ENCODE results near the gene SLC7A14. TPM values are rescaled to one million over a fixed set of nuclear protein-coding genes. Genes with fewer than 3 reads are reported as not detected.

Gene SLC7A14
- total RNA-seq, 1 experiment from 2014 or later = not detected

DNA sequence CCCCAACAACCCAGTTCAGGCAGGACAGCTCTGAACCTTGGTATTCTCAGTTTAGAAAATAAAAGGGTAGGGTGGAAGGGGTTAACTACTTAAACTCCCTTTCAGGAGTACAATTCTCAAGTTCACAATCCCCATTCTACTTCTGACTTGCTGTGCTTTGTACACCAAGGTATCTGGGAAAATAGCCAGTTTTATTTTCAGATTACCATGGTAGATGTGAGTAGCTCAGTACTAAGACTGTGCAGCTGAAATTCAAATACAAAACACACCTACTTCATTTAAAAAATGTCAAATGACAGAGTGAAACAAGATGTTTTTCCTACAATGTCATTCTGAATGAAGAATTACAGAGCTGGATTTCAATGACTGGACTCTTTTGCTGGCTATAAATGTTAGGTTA lies 27.4 kb downstream of the SLC7A14 start:
- no peaks in the 10 kb centered on the region for H3F3A ChIP-seq (ENCODE audit: low read length, unreplicated experiment)
- ChIA-PET CTCF (interaction anchor here (0.7 kb wide), 1 partner anchor 253 kb away, joined by 3 read pairs; no protein-coding TSS in a partner anchor), POLR2A (ENCODE audit: unreplicated experiment) (no interaction called here)
- no peak overlapping the region for H2AFZ ChIP-seq (ENCODE audit: low read length)
- no peaks in the 10 kb centered on the region for H3K9me2 ChIP-seq (replicated peaks; ENCODE audit: low read length)
- no peaks in the 10 kb centered on the region for H4K20me1 ChIP-seq (ENCODE audit: low read length)
- no peak overlapping the region for H3K27ac ChIP-seq (ENCODE audit: low read length)
- H3K9me3 ChIP-seq (ENCODE audit: low read length) = no peaks in the 10 kb centered on the region
- DNase-seq = no peak
- no peaks in the 10 kb centered on the region for H3K79me2 ChIP-seq (ENCODE audit: low read length)
- TF ChIP-seq, protein P1, sequence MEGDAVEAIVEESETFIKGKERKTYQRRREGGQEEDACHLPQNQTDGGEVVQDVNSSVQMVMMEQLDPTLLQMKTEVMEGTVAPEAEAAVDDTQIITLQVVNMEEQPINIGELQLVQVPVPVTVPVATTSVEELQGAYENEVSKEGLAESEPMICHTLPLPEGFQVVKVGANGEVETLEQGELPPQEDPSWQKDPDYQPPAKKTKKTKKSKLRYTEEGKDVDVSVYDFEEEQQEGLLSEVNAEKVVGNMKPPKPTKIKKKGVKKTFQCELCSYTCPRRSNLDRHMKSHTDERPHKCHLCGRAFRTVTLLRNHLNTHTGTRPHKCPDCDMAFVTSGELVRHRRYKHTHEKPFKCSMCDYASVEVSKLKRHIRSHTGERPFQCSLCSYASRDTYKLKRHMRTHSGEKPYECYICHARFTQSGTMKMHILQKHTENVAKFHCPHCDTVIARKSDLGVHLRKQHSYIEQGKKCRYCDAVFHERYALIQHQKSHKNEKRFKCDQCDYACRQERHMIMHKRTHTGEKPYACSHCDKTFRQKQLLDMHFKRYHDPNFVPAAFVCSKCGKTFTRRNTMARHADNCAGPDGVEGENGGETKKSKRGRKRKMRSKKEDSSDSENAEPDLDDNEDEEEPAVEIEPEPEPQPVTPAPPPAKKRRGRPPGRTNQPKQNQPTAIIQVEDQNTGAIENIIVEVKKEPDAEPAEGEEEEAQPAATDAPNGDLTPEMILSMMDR (conservative IDR thresholded peaks at IDR 0.05; ENCODE audit: low read depth, low read length) = no peak
- no peak for TF ChIP-seq EZH2phosphoT487 (IDR thresholded peaks at IDR 0.05; ENCODE audit: borderline replicate concordance, low read length)
- TF ChIP-seq EZH2 (IDR thresholded peaks at IDR 0.05; ENCODE audit: low read length, unreplicated experiment) = no peak
- intact Hi-C loops (cut with micrococcal nuclease) = no loop called here
- H3K4me2 ChIP-seq (ENCODE audit: low read length) = no peak overlapping the region
- no peak for ATAC-seq
- no peak overlapping the region for H3K4me3 ChIP-seq (ENCODE audit: low read length)
- BruUV-seq (replicated peaks) = no TSS peak
- no peaks in the 10 kb centered on the region for H3K27me3 ChIP-seq (ENCODE audit: low read length)
- no peaks in the 10 kb centered on the region for H3K36me3 ChIP-seq (ENCODE audit: low read depth, low read length)
- no peaks in the 10 kb centered on the region for H3K4me1 ChIP-seq (ENCODE audit: insufficient read depth, low read length)
- H3K9ac ChIP-seq (ENCODE audit: low read length) = no peak overlapping the region

DNA sequence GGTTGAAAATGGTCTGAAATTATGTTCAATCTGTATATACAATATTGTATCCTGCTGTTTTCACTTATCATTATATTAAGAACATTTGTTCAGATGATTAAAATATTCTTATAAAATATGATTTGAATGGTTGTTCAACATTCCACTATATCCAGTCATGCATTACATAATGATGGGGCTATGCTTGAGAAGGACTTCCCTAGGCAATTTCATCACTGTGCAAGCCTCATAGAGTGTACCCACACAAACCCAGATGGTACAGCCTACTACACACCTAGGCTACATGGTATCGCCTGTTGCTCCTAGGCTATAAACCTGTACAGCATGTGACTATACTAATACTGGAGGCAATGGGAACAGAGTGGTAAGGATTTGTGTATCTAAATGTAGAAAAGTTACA lies 30.5 kb downstream of the SLC7A14 start:
- no peaks in the 10 kb centered on the region for H3F3A ChIP-seq (ENCODE audit: low read length, unreplicated experiment)
- DNase-seq (peak; percentile 29), ATAC-seq (no peak)
- no peak overlapping the region for H3K4me2 ChIP-seq (ENCODE audit: low read length)
- no peak overlapping the region for H3K27ac ChIP-seq (ENCODE audit: low read length)
- no peak overlapping the region for H2AFZ ChIP-seq (ENCODE audit: low read length)
- H3K27me3 ChIP-seq (ENCODE audit: low read length) = no peaks in the 10 kb centered on the region
- no peaks in the 10 kb centered on the region for H3K9me2 ChIP-seq (replicated peaks; ENCODE audit: low read length)
- intact Hi-C loops (cut with micrococcal nuclease) = no loop called here
- no peaks in the 10 kb centered on the region for H4K20me1 ChIP-seq (ENCODE audit: low read length)
- CTCF ChIA-PET = no interaction called here
- no peaks in the 10 kb centered on the region for H3K4me1 ChIP-seq (ENCODE audit: insufficient read depth, low read length)
- TF ChIP-seq EZH2 (IDR thresholded peaks at IDR 0.05; ENCODE audit: low read length, unreplicated experiment) (no peak), EZH2phosphoT487 (IDR thresholded peaks at IDR 0.05; ENCODE audit: borderline replicate concordance, low read length) (no peak)
- TF ChIP-seq, protein P1 (conservative IDR thresholded peaks at IDR 0.05; ENCODE audit: low read depth, low read length) = no peak
- no peaks in the 10 kb centered on the region for H3K9me3 ChIP-seq (ENCODE audit: low read length)
- POLR2A ChIA-PET (ENCODE audit: unreplicated experiment) = no interaction called here
- no peaks in the 10 kb centered on the region for H3K36me3 ChIP-seq (ENCODE audit: low read depth, low read length)
- H3K79me2 ChIP-seq (ENCODE audit: low read length) = no peaks in the 10 kb centered on the region
- no peak overlapping the region for H3K4me3 ChIP-seq (ENCODE audit: low read length)
- no peak overlapping the region for H3K9ac ChIP-seq (ENCODE audit: low read length)
- BruUV-seq (replicated peaks) = no TSS peak

DNA sequence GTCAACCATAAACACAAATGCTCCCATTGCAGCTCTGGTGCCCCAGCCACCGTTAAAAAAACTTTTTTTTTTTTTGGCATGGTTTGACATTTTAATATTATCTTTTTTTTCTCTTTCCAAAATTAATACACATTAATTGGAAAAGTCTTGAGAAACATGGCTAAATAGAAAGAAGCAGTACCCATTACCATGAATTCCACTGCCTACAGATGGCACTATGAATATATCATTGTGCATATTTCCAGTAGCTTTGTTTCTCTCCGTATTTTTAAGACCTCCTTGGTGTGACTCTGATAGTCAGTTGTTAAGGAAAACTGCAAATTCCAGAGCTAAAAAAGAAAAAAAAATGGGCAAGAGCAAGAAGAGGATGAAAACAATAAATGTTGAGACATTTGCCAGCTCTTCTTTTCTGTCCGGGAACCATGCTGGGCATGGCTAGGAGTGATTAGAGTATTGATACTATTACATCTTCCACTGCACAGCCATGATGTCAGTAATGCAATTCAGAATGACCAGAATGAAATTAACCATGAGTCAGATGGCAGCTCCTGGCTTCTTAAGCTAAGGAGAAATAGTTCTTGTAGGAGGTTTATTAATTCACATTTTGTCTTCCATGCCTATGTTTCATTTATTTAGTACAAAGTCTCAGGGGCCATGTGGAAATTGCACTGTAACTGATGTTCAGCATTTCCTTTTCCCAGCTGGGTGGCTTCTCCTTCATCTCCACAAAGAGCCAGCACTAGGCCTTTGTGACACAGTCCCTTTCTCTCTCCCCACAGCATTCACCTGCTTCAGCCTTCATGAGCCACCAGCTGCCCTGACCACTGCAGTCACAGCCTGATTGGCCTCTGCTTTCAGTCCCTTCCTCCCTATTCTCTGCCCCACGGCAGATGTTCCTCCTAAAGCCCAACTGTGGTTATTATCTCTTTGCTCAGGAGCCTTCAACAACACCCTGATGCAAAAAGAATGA lies 31.8 kb downstream of the SLC7A14 start:
- no peak overlapping the region for H3K9ac ChIP-seq (ENCODE audit: low read length)
- no peak for TF ChIP-seq EZH2 (IDR thresholded peaks at IDR 0.05; ENCODE audit: low read length, unreplicated experiment)
- TF ChIP-seq, protein P1 (conservative IDR thresholded peaks at IDR 0.05; ENCODE audit: low read depth, low read length) = peak; percentile 38
- H2AFZ ChIP-seq (ENCODE audit: low read length) = no peak overlapping the region
- H3K27me3 ChIP-seq (ENCODE audit: low read length) = no peaks in the 10 kb centered on the region
- peak; percentile 55 for ATAC-seq
- H3K27ac ChIP-seq (ENCODE audit: low read length) = no peak overlapping the region
- intact Hi-C loops (cut with micrococcal nuclease) = loop anchor here (1.0 kb wide), 1 partner anchor 258 kb away; no protein-coding TSS in a partner anchor
- H3K79me2 ChIP-seq (ENCODE audit: low read length) = no peaks in the 10 kb centered on the region
- H3K4me3 ChIP-seq (ENCODE audit: low read length) = no peak overlapping the region
- POLR2A ChIA-PET (ENCODE audit: unreplicated experiment) = no interaction called here
- H4K20me1 ChIP-seq (ENCODE audit: low read length) = no peaks in the 10 kb centered on the region
- H3K9me2 ChIP-seq (replicated peaks; ENCODE audit: low read length) = no peaks in the 10 kb centered on the region
- H3K4me2 ChIP-seq (ENCODE audit: low read length) = no peak overlapping the region
- H3F3A ChIP-seq (ENCODE audit: low read length, unreplicated experiment) = no peaks in the 10 kb centered on the region
- H3K9me3 ChIP-seq (ENCODE audit: low read length) = no peaks in the 10 kb centered on the region
- CTCF ChIA-PET = interaction anchor here (0.6 to 1.8 kb wide), 3 partner anchors 42 to 258 kb away, joined by 3 to 12 read pairs (median 3); no protein-coding TSS in a partner anchor
- no TSS peak for BruUV-seq (replicated peaks)
- no peaks in the 10 kb centered on the region for H3K4me1 ChIP-seq (ENCODE audit: insufficient read depth, low read length)
- peak; percentile 37 for DNase-seq
- H3K36me3 ChIP-seq (ENCODE audit: low read depth, low read length) = no peaks in the 10 kb centered on the region

Data from PC-3 (cell line).